BJ (cell line): ENCODE results near the gene MACF1. TPM values are rescaled to one million over a fixed set of nuclear protein-coding genes. Genes with fewer than 3 reads are reported as not detected.

Experiments used
- CTCF ChIA-PET: fragments of 350-600 bp; formaldehyde crosslinking; extraction: SDS; loops from one replicate; lab custom pipeline; 2021; ENCODE audit warnings: antibody characterized with exemption, inconsistent platforms; lab: Yijun Ruan, JAX
- POLR2A ChIA-PET: fragments of 300-600 bp; sonication (Branson Sonifier 250); formaldehyde crosslinking; extraction: SDS; loops from one replicate; lab custom pipeline; 2021; ENCODE audit warnings: antibody characterized with exemption; lab: Charles Lee
- DNase-seq: peaks from one replicate; pipeline ENCODE4 v3.0.0-alpha.2; 2011; ENCODE audit warnings: low read depth
- H3K27me3 ChIP-seq: 2 replicates; pipeline ENCODE4 v1.6.0; 2011; ENCODE audit warnings: low read length; ENCODE audit not compliant: control insufficient read depth, insufficient read depth
- H3K36me3 ChIP-seq: 2 replicates; pipeline ENCODE4 v1.5.1; 2011; ENCODE audit warnings: low read length; ENCODE audit not compliant: control insufficient read depth, insufficient read depth
- H3K4me3 ChIP-seq: 2 replicates; pipeline ENCODE4 v1.5.1; 2011; ENCODE audit warnings: low read depth, mild to moderate bottlenecking, control low read depth, low read length
- polyA plus RNA-seq: library from polyadenylated mRNA; depleted of rRNA; stranded (reverse); fragments of >200 nt; gene quantifications from 2 replicates; pipeline ENCODE4 v1.2.3, GENCODE V29; 2011
- TF ChIP-seq, protein P1 (sequence below): IDR thresholded peaks from 2 replicates; pipeline ENCODE4 v1.5.1; 2011; ENCODE audit warnings: low read depth, mild to moderate bottlenecking, control low read depth, inconsistent platforms, low read length, moderate library complexity; ENCODE audit not compliant: insufficient read depth

The MACF1 gene
- polyA plus RNA-seq, 1 experiment = 57.3 TPM

DNA sequence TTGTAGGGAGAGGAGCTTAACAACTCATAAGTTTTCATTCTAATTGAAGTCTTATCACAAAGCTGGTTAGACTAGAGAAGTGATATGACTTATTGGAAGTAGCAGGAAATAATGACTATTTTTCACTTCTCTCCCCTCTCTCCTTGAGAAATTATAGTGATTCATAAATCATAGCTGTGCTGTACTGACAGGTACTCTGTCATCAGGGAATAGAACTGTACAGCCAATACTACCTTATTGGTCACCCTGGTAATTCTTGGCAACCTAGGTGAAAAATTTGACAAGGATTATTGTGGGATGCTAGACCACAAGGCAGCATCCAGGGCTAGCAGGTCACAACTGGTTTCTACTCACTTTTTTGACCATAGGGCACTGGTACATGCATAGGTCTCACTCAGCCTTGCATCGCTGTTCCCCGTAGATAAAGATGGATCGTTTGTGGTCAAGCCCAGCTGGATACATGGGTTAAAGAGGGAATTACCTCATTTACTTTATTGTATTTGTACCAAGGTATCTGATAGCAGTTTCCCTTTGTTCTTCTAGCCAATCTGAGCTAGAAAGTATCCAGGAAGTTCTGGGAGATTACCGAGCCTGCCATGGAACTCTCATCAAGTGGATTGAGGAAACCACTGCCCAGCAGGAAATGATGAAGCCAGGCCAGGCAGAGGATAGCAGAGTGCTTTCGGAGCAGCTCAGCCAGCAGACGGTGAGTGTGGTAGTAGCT is 113.6 kb downstream of the MACF1 start:
- no peak for DNase-seq
- H3K27me3 ChIP-seq = no peaks in the 10 kb centered on the region
- peaks cover 21% of the 10 kb centered on the region for H3K36me3 ChIP-seq
- TF ChIP-seq, protein P1, sequence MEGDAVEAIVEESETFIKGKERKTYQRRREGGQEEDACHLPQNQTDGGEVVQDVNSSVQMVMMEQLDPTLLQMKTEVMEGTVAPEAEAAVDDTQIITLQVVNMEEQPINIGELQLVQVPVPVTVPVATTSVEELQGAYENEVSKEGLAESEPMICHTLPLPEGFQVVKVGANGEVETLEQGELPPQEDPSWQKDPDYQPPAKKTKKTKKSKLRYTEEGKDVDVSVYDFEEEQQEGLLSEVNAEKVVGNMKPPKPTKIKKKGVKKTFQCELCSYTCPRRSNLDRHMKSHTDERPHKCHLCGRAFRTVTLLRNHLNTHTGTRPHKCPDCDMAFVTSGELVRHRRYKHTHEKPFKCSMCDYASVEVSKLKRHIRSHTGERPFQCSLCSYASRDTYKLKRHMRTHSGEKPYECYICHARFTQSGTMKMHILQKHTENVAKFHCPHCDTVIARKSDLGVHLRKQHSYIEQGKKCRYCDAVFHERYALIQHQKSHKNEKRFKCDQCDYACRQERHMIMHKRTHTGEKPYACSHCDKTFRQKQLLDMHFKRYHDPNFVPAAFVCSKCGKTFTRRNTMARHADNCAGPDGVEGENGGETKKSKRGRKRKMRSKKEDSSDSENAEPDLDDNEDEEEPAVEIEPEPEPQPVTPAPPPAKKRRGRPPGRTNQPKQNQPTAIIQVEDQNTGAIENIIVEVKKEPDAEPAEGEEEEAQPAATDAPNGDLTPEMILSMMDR = no peak
- no peak overlapping the region for H3K4me3 ChIP-seq
- ChIA-PET POLR2A (no interaction called here), CTCF (interaction anchor here (0.8 kb wide), 2 partner anchors 18 to 39 kb away, joined by 3 read pairs; no protein-coding TSS in a partner anchor)

DNA sequence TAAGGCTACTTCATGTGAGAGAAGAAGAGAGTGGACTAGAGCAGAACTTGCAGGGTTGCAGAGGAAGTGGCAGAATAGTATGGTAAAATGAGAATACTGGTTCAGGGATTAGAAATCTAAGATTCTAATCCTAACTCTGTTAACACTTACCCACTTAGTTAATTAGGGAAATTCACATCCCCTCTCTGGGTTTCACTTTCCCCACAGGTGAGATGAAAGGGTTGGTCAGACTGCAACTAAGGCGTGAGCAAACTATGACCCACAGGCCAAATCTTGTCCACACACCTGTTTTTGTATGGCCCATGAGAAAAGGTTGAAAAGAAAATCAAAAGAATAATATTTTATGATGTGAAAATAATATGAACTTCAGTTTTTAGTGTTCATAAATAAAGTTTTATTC is 117.5 kb downstream of the MACF1 start:
- peaks cover 28% of the 10 kb centered on the region for H3K36me3 ChIP-seq
- ChIA-PET POLR2A (no interaction called here), CTCF (interaction anchor here (1.8 kb wide), 1 partner anchor 89 kb away, joined by 5 read pairs; no protein-coding TSS in a partner anchor)
- TF ChIP-seq, protein P1 = no peak
- H3K27me3 ChIP-seq = no peaks in the 10 kb centered on the region
- H3K4me3 ChIP-seq = no peak overlapping the region
- no peak for DNase-seq

- no peak for DNase-seq
- CTCF ChIA-PET = no interaction called here
- Histone ChIP-seq H3K36me3 (peaks cover 31% of the 10 kb centered on the region), H3K4me3 (no peak overlapping the region), H3K27me3 (no peaks in the 10 kb centered on the region)
- TF ChIP-seq, protein P1 = no peak
- POLR2A ChIA-PET = no interaction called here
These were observed 117.9 kb downstream of the MACF1 start for GRCh38 chr1:39322431-39322830.

- CTCF ChIA-PET = interaction anchor here (1.3 kb wide), 1 partner anchor 12 kb away, joined by 3 read pairs; no protein-coding TSS in a partner anchor
- POLR2A ChIA-PET = no interaction called here
These were observed 120.4 kb downstream of the MACF1 start for GRCh38 chr1:39324888-39325287.

GRCh38 chr1:39326836-39327235 is 122.3 kb downstream of the MACF1 start:
- no peak for DNase-seq
- Histone ChIP-seq H3K36me3 (peaks cover 32% of the 10 kb centered on the region), H3K27me3 (no peaks in the 10 kb centered on the region), H3K4me3 (no peak overlapping the region)
- ChIA-PET CTCF (no interaction called here), POLR2A (no interaction called here)
- TF ChIP-seq, protein P1 = no peak

More at GRCh38 chr1:39324888-39325287, 120.4 kb downstream of the MACF1 start:
- H3K36me3 ChIP-seq = peaks cover 30% of the 10 kb centered on the region
- DNase-seq = no peak
- TF ChIP-seq, protein P1 = no peak
- no peak overlapping the region for H3K4me3 ChIP-seq
- no peaks in the 10 kb centered on the region for H3K27me3 ChIP-seq
